ENCODE results near the gene ST6GALNAC5.
"Not testable (repeated sequence)": the region's sequence is repeated elsewhere in the genome, so short reads cannot be mapped to it uniquely, and the experiment has no call there.

ST6GALNAC5 gene

GRCh38 chr1:76933847-76934815 lies 66.9 kb downstream of the ST6GALNAC5 start:
- no peak for DNase-seq (ENCODE audit: extremely low read depth in 1 of 2, low read depth in 1 of 2)

GRCh38 chr1:76938304-76938703 lies 71.0 kb downstream of the ST6GALNAC5 start:
- DNase-seq (ENCODE audit: extremely low read depth in 1 of 2, low read depth in 1 of 2) = no peak

GRCh38 chr1:76939050-76939816 lies 72.0 kb downstream of the ST6GALNAC5 start:
- DNase-seq (ENCODE audit: extremely low read depth in 1 of 2, low read depth in 1 of 2) = no peak

GRCh38 chr1:76939817-76940216 lies 72.5 kb downstream of the ST6GALNAC5 start:
- no peak for DNase-seq (ENCODE audit: extremely low read depth in 1 of 2, low read depth in 1 of 2)

- no peak for DNase-seq (ENCODE audit: extremely low read depth in 1 of 2, low read depth in 1 of 2)
Observed at GRCh38 chr1:76940571-76941335, 73.5 kb downstream of the ST6GALNAC5 start.

GRCh38 chr1:76942549-76942948 lies 75.3 kb downstream of the ST6GALNAC5 start:
- no peak for DNase-seq (ENCODE audit: extremely low read depth in 1 of 2, low read depth in 1 of 2)

- no peak for DNase-seq (ENCODE audit: extremely low read depth in 1 of 2, low read depth in 1 of 2)
Observed at GRCh38 chr1:76944942-76945341, 77.7 kb downstream of the ST6GALNAC5 start.

- DNase-seq (ENCODE audit: extremely low read depth in 1 of 2, low read depth in 1 of 2) = no peak
Observed at GRCh38 chr1:76948846-76949245, 81.6 kb downstream of the ST6GALNAC5 start.

GRCh38 chr1:76949503-76949902 lies 82.2 kb downstream of the ST6GALNAC5 start:
- no peak for DNase-seq (ENCODE audit: extremely low read depth in 1 of 2, low read depth in 1 of 2)

- no peak for DNase-seq (ENCODE audit: extremely low read depth in 1 of 2, low read depth in 1 of 2)
Observed at GRCh38 chr1:76950306-76950705, 83.0 kb downstream of the ST6GALNAC5 start.

GRCh38 chr1:76951153-76951552 lies 83.9 kb downstream of the ST6GALNAC5 start:
- DNase-seq (ENCODE audit: extremely low read depth in 1 of 2, low read depth in 1 of 2) = no peak

- no peak for DNase-seq (ENCODE audit: extremely low read depth in 1 of 2, low read depth in 1 of 2)
Observed at GRCh38 chr1:76955652-76956051, 88.4 kb downstream of the ST6GALNAC5 start.

GRCh38 chr1:76957961-76958360 lies 90.7 kb downstream of the ST6GALNAC5 start:
- no peak for DNase-seq (ENCODE audit: extremely low read depth in 1 of 2, low read depth in 1 of 2)

GRCh38 chr1:76958828-76959227 lies 91.5 kb downstream of the ST6GALNAC5 start:
- no peak for DNase-seq (ENCODE audit: extremely low read depth in 1 of 2, low read depth in 1 of 2)

GRCh38 chr1:76959556-76959955 lies 92.3 kb downstream of the ST6GALNAC5 start:
- DNase-seq (ENCODE audit: extremely low read depth in 1 of 2, low read depth in 1 of 2) = no peak

GRCh38 chr1:76961181-76961819 lies 94.0 kb downstream of the ST6GALNAC5 start:
- no peak for DNase-seq (ENCODE audit: extremely low read depth in 1 of 2, low read depth in 1 of 2)

GRCh38 chr1:76961820-76962207 lies 94.5 kb downstream of the ST6GALNAC5 start:
- no peak for DNase-seq (ENCODE audit: extremely low read depth in 1 of 2, low read depth in 1 of 2)

GRCh38 chr1:76981267-76981666 lies 114.0 kb downstream of the ST6GALNAC5 start:
- not testable (repeated sequence) for DNase-seq (ENCODE audit: extremely low read depth in 1 of 2, low read depth in 1 of 2)

GRCh38 chr1:76989976-76990375 lies 122.7 kb downstream of the ST6GALNAC5 start:
- DNase-seq (ENCODE audit: extremely low read depth in 1 of 2, low read depth in 1 of 2) = no peak

- DNase-seq (ENCODE audit: extremely low read depth in 1 of 2, low read depth in 1 of 2) = no peak
Observed at GRCh38 chr1:76993036-76993435, 125.8 kb downstream of the ST6GALNAC5 start.
